ENCODE results near the gene RBM19. TPM values are rescaled to one million over a fixed set of nuclear protein-coding genes. Genes with fewer than 3 reads are reported as not detected.

Gene RBM19
- total and polyA plus RNA-seq, 12 donors, result 13.3 to 26.6 (median 16.2) TPM

GRCh38 chr12:113984464-113984863 is 18.3 kb upstream of the RBM19 start:
- Histone ChIP-seq H3K27me3 (peaks cover 0 to 55% (median 34%) of the 10 kb centered on the region in 7 donors), H3K4me3 (no peak overlapping the region), H3K4me1 (no peaks in the 10 kb centered on the region), H3K27ac (no peak overlapping the region), H3K9me3 (no peaks in the 10 kb centered on the region), H3K36me3 (no peaks in the 10 kb centered on the region)
- intact Hi-C loops (cut with DNase I), result loop anchor here in 9 of 10 donors (5.0 to 10.0 kb wide), 3 partner anchors 523 to 1930 kb away; no protein-coding TSS in a partner anchor
- TF ChIP-seq CTCF (IDR thresholded peaks at IDR 0.05), result no peak
- ATAC-seq (no peak), DNase-seq (no peak)
- WGBS, 2 donors, result 89 to 90% methylated on average over 4 of the region's 4 CpGs

- intact Hi-C loops (cut with DNase I), result loop anchor here in 9 of 10 donors (5.0 to 10.0 kb wide), 3 partner anchors 523 to 1931 kb away; no protein-coding TSS in a partner anchor
- TF ChIP-seq CTCF (IDR thresholded peaks at IDR 0.05), result no peak
- no peaks in the 10 kb centered on the region for H3K4me1 ChIP-seq
- H3K27ac ChIP-seq, result no peak overlapping the region
- peaks cover 0 to 56% (median 35%) of the 10 kb centered on the region in 7 donors for H3K27me3 ChIP-seq
- 61 to 66% methylated on average over 4 of the region's 4 CpGs for WGBS, 2 donors
- DNase-seq (no peak), ATAC-seq (no peak)
- no peaks in the 10 kb centered on the region for H3K9me3 ChIP-seq
- no peak overlapping the region for H3K4me3 ChIP-seq
- H3K36me3 ChIP-seq, result no peaks in the 10 kb centered on the region
Measured at GRCh38 chr12:113983777-113984448, 17.8 kb upstream of the RBM19 start.

GRCh38 chr12:113983265-113983664 is 17.1 kb upstream of the RBM19 start:
- intact Hi-C loops (cut with DNase I), result loop anchor here in 9 of 10 donors (5.0 to 10.0 kb wide), 3 partner anchors 524 to 1932 kb away; no protein-coding TSS in a partner anchor
- H3K27me3 ChIP-seq, result peaks cover 0 to 59% (median 39%) of the 10 kb centered on the region in 7 donors

GRCh38 chr12:113981876-113982275 is 15.8 kb upstream of the RBM19 start:
- ATAC-seq, result no peak
- TF ChIP-seq CTCF (IDR thresholded peaks at IDR 0.05), result no peak
- H3K27me3 ChIP-seq, result peaks cover 0 to 59% (median 43%) of the 10 kb centered on the region in 7 donors
- no peak overlapping the region for H3K27ac ChIP-seq
- no peaks in the 10 kb centered on the region for H3K4me1 ChIP-seq
- H3K4me3 ChIP-seq, result no peak overlapping the region
- H3K36me3 ChIP-seq, result no peaks in the 10 kb centered on the region
- intact Hi-C loops (cut with DNase I), result loop anchor here in 9 of 10 donors (2.0 to 10.0 kb wide), 5 partner anchors 525 to 1933 kb away; no protein-coding TSS in a partner anchor
- H3K9me3 ChIP-seq, result no peaks in the 10 kb centered on the region
- DNase-seq, result no peak
- 91 to 92% methylated on average over 3 of the region's 3 CpGs for WGBS, 2 donors

More at GRCh38 chr12:113983265-113983664, 17.1 kb upstream of the RBM19 start:
- Histone ChIP-seq H3K4me3 (no peak overlapping the region), H3K9me3 (no peaks in the 10 kb centered on the region), H3K4me1 (no peaks in the 10 kb centered on the region), H3K27ac (no peak overlapping the region), H3K36me3 (no peaks in the 10 kb centered on the region)
- ATAC-seq, result no peak
- TF ChIP-seq CTCF (IDR thresholded peaks at IDR 0.05), result no peak
- 30 to 31% methylated on average over 2 of the region's 2 CpGs for WGBS, 2 donors
- DNase-seq, result no peak

Data from heart right ventricle (tissue), 16 donors.